Type B pancreatic cell (in vitro differentiated cells): ENCODE measurements around the gene TTC39C. TPM values are rescaled to one million over a fixed set of nuclear protein-coding genes. Genes with fewer than 3 reads are reported as not detected.
A peak's percentile ranks its signal among the peaks of the same experiment; 100 is the strongest.

ENCODE experiments used
- DNase-seq: peaks from one replicate; pipeline ENCODE4 v3.0.0; 2021; ENCODE audit warnings: mixed read lengths; ENCODE audit not compliant: unreplicated experiment; ENCODE audit errors: extremely low spot score
- H3K27ac Mint-ChIP-seq: 2 replicates; pipeline ENCODE4 v1.8.0; 2021; ENCODE audit warnings: mild to moderate bottlenecking, mixed read lengths
- H3K27me3 Mint-ChIP-seq: 2 replicates; pipeline ENCODE4 v1.8.0; 2021; ENCODE audit warnings: mixed read lengths
- H3K36me3 Mint-ChIP-seq: 2 replicates; pipeline ENCODE4 v1.8.0; 2021; ENCODE audit warnings: mixed read lengths
- H3K4me1 Mint-ChIP-seq: one replicate; pipeline ENCODE4 v1.8.0; 2021; ENCODE audit warnings: mixed read lengths; ENCODE audit not compliant: unreplicated experiment
- H3K4me3 Mint-ChIP-seq: 2 replicates; pipeline ENCODE4 v1.8.0; 2021; ENCODE audit warnings: mild to moderate bottlenecking, mixed read lengths
- H3K9me3 Mint-ChIP-seq: 2 replicates; pipeline ENCODE4 v1.8.0; 2021; ENCODE audit warnings: mixed read lengths
- total RNA-seq: library from RNA; stranded (reverse); gene quantifications from 2 replicates; pipeline ENCODE4 v1.2.1, GENCODE V29; 2021; ENCODE audit warnings: low replicate concordance
- TF ChIP-seq, protein P1 (sequence below): fragments of 200-600 bp; sonication (generic); conservative IDR thresholded peaks from 2 replicates; pipeline ENCODE4 v1.5.0; 2021; ENCODE audit warnings: antibody characterized with exemption, mild to moderate bottlenecking

The TTC39C gene
- total RNA-seq, 1 donor from 2014 or later: 21.6 TPM

DNA sequence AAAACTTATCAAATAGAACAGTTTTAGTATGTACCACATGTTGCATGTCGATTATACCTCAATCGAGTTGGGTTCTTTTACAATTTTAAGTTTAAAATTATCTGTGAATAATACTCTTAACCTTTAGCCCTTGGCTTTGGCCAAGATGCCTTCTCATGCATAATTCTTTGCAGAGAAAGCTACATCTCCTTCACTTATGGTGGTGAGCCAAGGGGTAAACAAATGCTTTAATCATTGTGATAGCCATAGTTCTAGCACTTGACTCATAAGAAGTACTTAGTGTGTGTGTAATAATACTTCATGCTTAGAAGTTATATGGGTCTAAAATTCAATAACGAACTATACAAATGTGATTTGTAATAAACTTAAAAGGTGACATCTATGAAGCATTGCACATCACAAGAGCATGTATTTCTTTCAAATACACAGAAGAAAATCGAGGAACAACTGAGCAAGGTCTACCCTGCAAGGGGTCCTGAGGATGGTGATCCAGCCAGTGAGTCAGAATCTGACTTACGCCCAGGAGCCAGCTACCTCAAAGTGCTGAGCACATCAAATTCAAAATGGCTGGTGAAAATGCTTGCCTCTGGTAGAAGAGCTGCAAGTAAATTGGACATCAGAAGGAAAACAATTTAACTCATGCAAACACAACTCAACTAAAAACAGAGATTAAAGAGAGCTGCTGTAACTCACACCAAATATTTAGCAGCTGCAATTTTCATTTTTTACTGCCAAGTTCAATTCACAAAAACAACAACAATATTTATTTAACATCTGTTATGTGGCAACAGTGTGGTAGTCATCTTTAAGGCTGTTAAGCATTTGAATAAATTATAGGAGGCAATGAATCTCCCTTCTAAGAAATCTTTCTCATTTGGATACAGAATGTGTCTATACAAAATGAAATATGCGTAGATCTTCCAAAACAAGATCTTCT lies 23.8 kb upstream of the TTC39C start:
- H3K27ac Mint-ChIP-seq: no peak overlapping the region
- H3K4me1 Mint-ChIP-seq: peaks cover 14% of the 10 kb centered on the region
- no peak for DNase-seq
- TF ChIP-seq, protein P1, sequence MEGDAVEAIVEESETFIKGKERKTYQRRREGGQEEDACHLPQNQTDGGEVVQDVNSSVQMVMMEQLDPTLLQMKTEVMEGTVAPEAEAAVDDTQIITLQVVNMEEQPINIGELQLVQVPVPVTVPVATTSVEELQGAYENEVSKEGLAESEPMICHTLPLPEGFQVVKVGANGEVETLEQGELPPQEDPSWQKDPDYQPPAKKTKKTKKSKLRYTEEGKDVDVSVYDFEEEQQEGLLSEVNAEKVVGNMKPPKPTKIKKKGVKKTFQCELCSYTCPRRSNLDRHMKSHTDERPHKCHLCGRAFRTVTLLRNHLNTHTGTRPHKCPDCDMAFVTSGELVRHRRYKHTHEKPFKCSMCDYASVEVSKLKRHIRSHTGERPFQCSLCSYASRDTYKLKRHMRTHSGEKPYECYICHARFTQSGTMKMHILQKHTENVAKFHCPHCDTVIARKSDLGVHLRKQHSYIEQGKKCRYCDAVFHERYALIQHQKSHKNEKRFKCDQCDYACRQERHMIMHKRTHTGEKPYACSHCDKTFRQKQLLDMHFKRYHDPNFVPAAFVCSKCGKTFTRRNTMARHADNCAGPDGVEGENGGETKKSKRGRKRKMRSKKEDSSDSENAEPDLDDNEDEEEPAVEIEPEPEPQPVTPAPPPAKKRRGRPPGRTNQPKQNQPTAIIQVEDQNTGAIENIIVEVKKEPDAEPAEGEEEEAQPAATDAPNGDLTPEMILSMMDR: no peak
- no peak overlapping the region for H3K4me3 Mint-ChIP-seq
- H3K36me3 Mint-ChIP-seq: no peaks in the 10 kb centered on the region
- H3K27me3 Mint-ChIP-seq: peaks cover 5% of the 10 kb centered on the region
- no peaks in the 10 kb centered on the region for H3K9me3 Mint-ChIP-seq

DNA sequence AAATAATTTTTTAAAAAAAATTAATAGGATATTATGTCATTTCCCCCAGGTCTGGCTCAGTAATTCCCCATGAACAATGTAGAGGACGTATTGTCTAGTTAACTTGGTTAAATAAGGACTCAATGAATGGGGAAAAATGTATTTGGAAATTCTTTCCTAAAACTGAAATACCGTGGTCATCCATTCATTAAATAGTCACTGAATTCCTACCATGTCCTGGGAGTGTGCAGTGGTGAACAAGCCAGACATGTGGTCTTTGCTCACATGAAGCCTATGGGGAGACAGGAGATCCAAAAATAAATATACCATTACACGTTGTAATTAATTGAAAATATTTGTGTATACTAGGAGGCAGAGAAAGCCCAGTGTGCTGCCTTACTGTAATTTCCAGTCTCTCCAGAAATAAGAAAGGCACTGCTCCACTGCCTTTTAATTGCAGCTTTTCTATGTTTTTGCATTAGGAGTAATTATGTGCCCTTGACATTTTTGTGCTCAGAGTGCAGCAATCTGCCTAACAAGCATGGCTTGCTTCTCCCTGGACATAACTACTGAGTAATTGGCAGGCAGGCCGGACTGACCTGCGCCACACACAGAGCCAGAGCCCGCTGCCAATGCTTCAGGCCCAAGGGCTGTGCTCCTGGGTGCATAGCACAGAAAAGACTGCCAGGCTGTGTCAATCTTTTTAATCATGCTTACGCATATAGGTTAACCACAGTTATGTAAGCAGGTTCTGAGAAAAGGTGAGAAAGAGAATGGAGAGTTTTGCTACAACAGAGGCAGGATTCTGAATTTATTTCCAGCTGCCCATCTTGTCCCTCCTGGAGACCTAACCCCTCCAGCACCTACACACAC lies 22.2 kb upstream of the TTC39C start:
- Mint-ChIP-seq H3K36me3 (no peaks in the 10 kb centered on the region), H3K4me1 (peaks cover 14% of the 10 kb centered on the region), H3K4me3 (no peak overlapping the region), H3K27ac (no peak overlapping the region), H3K27me3 (peaks cover 2% of the 10 kb centered on the region), H3K9me3 (no peaks in the 10 kb centered on the region)
- no peak for DNase-seq
- TF ChIP-seq, protein P1: no peak

DNA sequence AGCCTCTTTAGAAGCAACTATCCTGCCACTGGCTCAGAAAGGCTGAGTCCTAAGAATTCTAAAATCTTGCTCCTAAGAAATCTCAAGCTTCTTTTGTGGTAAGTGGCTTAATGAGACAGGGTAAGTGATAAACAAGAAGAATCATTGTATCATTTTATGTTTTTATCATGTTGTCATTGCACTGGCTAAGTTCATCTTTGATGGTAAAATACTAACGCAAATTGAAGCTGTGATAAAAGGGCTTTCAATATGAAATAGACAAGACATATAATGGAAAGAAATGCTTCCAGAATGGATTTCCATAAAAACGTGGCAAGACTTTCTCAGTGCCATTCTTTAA lies 21.6 kb upstream of the TTC39C start:
- H3K4me3 Mint-ChIP-seq: no peak overlapping the region
- H3K36me3 Mint-ChIP-seq: no peaks in the 10 kb centered on the region
- no peak for DNase-seq
- H3K27ac Mint-ChIP-seq: no peak overlapping the region
- H3K4me1 Mint-ChIP-seq: peaks cover 14% of the 10 kb centered on the region
- no peaks in the 10 kb centered on the region for H3K9me3 Mint-ChIP-seq
- H3K27me3 Mint-ChIP-seq: peaks cover 2% of the 10 kb centered on the region
- TF ChIP-seq, protein P1: no peak

DNA sequence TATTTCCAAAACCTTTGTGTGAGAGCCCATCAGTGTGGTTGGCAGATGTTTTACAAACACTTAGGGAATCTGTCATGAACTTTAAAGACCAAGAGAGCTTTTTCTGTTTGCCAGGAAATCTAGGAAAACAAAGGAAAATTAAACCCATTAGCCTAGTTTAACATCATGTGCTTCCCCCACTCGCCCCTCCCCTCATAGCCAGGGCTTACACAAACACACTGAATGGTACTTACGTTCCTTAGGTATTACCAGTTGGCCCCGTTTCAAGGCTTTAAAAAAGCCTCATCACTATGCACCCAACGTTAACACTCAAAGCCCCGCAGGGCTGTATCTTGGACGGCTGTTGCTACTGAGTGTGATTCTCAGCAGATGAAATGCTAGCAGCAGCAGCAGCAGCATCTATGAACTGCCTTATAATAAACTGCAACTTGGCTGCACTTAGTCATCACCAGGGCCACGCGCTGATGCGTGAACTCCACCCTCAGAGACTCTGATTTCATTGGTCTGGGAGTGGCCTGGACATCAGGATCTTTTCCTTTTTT lies 20.1 kb upstream of the TTC39C start:
- Mint-ChIP-seq H3K36me3 (no peaks in the 10 kb centered on the region), H3K27me3 (peaks cover 2% of the 10 kb centered on the region), H3K4me1 (peaks cover 20% of the 10 kb centered on the region), H3K9me3 (no peaks in the 10 kb centered on the region), H3K4me3 (peak overlapping the region; percentile 43), H3K27ac (peak overlapping the region; percentile 26)
- TF ChIP-seq, protein P1: no peak
- DNase-seq: no peak

DNA sequence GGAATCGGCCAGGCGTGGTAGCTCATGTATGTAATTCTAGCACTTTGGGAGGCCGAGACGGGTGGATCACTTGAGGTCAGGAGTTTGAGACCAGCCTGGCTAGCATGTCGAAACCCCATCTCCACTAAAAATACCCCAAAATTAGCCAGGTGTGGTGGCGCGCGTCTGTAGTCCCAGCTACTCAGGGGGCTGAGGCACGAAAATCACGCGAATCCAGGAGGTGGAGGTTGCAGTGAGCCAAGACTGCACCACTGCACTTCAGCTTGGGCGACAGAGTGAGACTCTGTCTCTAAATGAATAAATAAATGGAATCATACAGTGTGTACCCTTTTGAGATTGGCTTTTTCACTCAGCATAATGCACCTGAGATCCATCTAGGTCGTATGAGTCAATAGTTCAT lies 19.4 kb upstream of the TTC39C start:
- DNase-seq: no peak
- H3K27me3 Mint-ChIP-seq: peaks cover under 1% of the 10 kb centered on the region
- H3K9me3 Mint-ChIP-seq: no peaks in the 10 kb centered on the region
- H3K36me3 Mint-ChIP-seq: no peaks in the 10 kb centered on the region
- no peak overlapping the region for H3K4me3 Mint-ChIP-seq
- H3K27ac Mint-ChIP-seq: no peak overlapping the region
- H3K4me1 Mint-ChIP-seq: peaks cover 20% of the 10 kb centered on the region
- TF ChIP-seq, protein P1: no peak
